Neural progenitor cell (in vitro differentiated cells): ENCODE data around the gene CRYBG3.

Experiments
- EZH2 ChIP-seq: fragments of 200-600 bp; sonication (generic); IDR thresholded peaks from 2 replicates; pipeline ENCODE4 v1.6.1; 2017; ENCODE audit warnings: antibody characterized with exemption, mild to moderate bottlenecking, moderate library complexity
- TF ChIP-seq, protein P1 (sequence below): fragments of 200-600 bp; sonication (generic); IDR thresholded peaks from 2 replicates; pipeline ENCODE4 v1.5.1; 2017; ENCODE audit warnings: antibody characterized with exemption, mild to moderate bottlenecking

DNA sequence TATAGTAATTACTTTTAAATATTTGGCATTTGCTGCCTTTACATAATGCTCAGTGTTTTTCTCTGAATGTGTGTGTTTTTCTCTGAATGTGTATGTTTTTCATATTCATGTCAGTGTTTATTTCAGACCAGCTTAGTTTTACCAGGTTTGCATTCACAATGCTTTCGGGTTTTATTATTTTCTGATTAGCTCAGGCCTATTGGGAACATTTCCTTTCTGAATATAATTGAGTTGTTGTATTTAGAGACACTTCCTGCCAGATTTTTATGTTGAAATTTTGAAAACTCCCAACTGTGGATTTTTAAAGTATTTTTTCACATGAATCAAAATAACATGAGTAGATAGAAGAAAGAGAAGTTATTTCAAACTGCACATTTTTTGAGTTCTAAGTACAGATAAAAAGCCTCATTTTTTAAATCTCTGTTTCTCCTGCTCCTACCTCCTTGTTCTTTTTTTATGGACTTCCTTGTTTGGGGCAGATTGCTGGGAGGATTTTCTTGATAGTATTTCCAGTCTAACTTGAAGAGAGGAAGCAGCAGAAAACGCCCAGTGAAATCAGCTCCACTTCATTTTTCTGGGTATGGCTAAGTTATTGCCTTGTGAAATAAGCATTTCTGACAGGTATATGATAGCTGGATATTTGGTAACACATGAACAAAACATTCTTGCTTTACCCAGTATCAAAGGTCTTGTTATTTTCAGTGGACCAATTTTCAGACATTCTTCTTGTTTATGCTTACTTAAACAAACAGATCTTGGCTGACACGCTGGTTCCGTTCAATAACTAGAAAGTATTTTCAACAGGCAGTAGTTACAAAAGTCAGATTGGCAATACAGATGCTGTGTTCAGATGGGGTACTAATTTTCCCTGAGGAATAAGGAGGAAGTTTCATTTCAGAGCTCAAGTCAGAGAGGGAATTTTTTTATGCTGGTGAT is 79.8 kb downstream of the CRYBG3 start:
- TF ChIP-seq, protein P1, sequence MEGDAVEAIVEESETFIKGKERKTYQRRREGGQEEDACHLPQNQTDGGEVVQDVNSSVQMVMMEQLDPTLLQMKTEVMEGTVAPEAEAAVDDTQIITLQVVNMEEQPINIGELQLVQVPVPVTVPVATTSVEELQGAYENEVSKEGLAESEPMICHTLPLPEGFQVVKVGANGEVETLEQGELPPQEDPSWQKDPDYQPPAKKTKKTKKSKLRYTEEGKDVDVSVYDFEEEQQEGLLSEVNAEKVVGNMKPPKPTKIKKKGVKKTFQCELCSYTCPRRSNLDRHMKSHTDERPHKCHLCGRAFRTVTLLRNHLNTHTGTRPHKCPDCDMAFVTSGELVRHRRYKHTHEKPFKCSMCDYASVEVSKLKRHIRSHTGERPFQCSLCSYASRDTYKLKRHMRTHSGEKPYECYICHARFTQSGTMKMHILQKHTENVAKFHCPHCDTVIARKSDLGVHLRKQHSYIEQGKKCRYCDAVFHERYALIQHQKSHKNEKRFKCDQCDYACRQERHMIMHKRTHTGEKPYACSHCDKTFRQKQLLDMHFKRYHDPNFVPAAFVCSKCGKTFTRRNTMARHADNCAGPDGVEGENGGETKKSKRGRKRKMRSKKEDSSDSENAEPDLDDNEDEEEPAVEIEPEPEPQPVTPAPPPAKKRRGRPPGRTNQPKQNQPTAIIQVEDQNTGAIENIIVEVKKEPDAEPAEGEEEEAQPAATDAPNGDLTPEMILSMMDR = no peak
- no peak for TF ChIP-seq EZH2
